AG09309 (cell line): ENCODE data around the gene GBP4.

Experiments
- DNase-seq: peaks from one replicate; pipeline ENCODE4 v3.0.0-alpha.2; 2010; ENCODE audit warnings: low read depth
- H3K4me3 ChIP-seq: 2 replicates; pipeline ENCODE4 v1.5.1; 2011; ENCODE audit warnings: mild to moderate bottlenecking, low read depth, low read length, moderate library complexity; ENCODE audit not compliant: control insufficient read depth
- CTCF ChIP-seq: IDR thresholded peaks from 2 replicates; pipeline ENCODE4 v1.5.1; 2011; ENCODE audit warnings: mild to moderate bottlenecking, low read depth, low read length, inconsistent platforms; ENCODE audit not compliant: insufficient read depth, control insufficient read depth; ENCODE audit errors: missing control alignments

GBP4 gene

GRCh38 chr1:89133747-89134146 lies 65.0 kb downstream of the GBP4 start:
- no peak overlapping the region for H3K4me3 ChIP-seq
- no peak for TF ChIP-seq CTCF
- no peak for DNase-seq
